ENCODE measurements around the gene PLAAT4.

- TF ChIP-seq ZNF274 (IDR thresholded peaks at IDR 0.05; ENCODE audit: low read depth, low read length) (no peak), SUZ12 (IDR thresholded peaks at IDR 0.05; ENCODE audit: extremely low read depth, insufficient read depth, insufficient read length) (no peak), YY1 (IDR thresholded peaks at IDR 0.05; ENCODE audit: insufficient read depth, insufficient read length) (no peak)
Observed at GRCh38 chr11:63543711-63544110, 7.1 kb downstream of the PLAAT4 start.

Data from NT2/D1 (cell line).